HuH-7 (cell line): ENCODE results near the gene HSF2BP.
"Not testable (repeated sequence)": the region's sequence is repeated elsewhere in the genome, so short reads cannot be mapped to it uniquely, and the experiment has no call there.

Experiments used
- DNase-seq: peaks from one replicate; pipeline ENCODE4 v3.0.0; 2011; ENCODE audit warnings: low spot score

The HSF2BP gene

DNA sequence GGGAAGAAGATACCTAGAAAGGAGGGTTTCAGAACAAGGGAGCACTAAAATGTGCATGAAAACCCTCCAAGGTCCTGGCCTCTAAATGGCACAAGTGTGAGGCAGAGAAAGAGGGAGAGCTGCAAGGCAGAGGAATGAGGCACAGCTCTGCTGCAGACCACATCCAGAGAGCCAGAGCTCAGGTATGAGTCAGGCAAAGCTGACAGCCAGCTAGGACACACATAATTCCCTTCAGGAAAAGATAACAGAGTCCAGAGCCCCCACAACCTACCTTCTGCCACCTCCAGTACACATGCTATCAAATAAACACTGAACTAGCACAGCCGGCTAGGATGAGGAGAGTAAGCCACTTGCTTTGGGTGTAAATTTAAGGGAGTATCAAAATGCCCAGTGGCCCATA lies 62.2 kb downstream of the HSF2BP start:
- peak; percentile 20 for DNase-seq

DNA sequence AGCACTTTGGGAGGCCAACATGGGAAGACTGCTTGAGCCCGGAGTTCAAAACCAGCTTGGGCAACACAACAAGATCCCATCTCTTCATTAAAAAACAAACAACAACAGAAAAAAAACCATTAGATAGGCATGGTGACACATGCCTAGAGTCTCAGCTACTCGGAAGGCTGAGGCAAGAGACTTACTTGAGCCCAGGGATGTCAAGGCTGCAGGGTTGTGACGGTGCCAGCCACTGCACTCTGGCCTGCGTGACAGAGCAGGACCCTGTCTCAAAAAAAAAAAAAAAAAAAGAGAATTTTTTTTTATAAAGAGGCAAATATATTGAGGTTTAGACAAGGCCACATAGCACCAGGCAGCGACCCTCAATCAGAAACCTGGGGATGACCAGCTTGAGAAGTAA lies 62.7 kb downstream of the HSF2BP start:
- no peak for DNase-seq

DNA sequence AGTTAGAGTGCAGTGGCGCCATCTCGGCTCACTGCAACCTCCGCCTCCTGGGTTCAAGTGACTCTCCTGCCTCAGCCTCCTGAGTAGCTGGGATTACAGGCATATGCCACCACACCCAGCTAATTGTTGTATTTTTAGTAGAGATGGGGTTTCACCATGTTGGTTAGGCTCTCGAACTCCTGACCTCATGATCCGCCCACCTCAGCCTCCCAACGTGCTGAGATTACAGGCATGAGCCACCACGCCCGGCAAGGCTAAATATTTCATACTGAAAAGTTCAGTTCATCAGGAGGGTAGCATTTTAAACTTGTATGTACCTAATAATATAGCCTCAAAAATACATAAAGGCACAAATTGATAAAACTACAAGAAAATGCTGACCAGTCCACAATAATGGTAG lies 63.5 kb downstream of the HSF2BP start:
- not testable (repeated sequence) for DNase-seq

DNA sequence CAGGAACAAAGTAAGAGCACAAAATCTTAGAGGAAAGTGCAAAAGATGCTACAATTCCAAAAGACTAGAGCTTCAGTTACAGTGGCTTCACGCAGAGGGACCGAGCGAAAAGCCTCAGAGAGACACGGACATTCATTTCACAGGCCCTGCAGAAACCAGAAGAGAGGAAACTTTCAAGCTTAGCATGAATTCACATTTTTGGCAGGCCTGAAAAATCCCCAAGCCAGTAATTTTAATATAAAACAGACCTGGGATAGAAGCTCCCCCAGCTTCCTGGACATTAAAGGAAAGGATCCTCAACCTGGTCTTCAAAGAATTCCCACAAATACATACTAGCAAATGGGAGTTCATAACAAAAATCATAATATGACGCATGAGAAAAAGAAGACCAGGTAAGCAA lies 66.2 kb downstream of the HSF2BP start:
- DNase-seq, result no peak

DNA sequence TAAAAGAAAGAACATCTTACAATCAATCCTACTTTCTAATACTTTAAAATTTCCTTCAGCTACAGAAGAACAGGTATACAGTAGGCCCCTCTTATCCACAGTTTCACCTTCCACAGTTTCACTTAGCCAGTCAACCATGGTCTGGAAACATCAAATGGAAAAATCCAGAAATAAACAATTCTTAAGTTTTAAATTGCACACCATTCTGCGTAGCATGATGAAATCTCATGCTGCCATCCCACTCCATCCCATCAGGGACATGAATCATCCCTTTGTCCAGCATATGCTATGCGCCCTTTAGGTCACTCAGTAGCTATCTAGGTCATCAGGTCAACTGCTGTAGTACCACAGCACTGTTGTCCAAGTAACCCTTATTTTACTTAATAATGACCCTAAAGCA lies 67.7 kb downstream of the HSF2BP start:
- DNase-seq, result peak; percentile 34

DNA sequence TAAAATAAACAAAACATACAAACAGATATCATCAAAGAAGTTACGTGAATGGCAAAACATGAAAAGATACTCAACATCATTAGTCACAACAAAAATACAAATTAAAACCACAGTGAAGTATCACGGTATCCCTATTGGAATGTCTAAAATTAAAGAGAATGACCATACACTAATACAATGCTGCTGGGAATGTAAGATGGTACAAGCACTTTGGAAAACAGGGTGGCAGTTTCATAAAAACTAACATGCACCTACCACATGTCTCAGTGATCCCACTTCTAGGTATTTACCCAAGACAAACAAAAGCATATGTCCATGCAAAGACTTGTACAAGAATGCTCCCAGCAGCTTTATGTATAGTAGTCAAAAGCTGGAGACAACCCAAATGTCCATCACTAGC lies 69.1 kb downstream of the HSF2BP start:
- no peak for DNase-seq

DNA sequence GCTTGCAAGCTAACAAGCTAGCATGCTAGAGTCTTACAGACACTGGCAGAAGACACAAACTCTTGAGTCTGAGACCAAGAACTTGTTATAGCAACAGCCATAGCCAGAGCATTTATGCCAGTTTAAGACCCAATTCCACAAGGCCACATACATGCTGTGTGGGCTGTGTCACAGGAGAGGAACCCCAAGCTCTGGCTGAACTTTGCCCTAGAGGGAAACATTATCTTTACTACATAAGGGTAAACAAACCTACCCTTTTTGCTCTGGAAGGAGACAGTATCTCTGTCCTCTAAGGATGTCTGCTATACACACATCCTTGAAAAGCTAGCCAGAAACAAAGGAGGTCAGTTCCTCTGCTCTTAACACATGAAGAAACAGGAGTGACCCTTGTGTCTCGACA lies 70.3 kb downstream of the HSF2BP start:
- no peak for DNase-seq

DNA sequence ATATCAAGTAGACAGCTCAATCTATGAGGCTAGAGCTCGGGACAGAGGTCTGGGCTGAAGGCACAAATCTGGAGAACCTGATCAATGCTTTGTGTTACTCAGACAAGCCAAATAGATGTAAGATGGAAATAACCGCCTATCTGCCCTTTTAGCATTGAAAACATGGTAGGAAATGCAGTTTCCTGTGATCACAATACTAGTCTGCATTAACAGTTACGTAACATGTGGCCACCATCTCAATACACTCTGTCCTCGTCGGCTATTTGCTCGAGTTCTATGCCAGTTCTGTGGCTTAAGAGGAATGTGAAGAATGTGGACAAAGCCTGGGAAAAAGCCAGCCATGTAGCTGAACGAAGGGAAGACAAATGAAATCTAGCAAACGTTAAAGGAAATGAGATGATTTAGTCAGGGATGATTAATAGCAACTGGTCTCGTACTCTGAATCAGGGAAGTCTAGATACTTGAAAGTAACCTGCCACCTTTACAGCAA lies 73.3 kb downstream of the HSF2BP start:
- peak; percentile 63 for DNase-seq

DNA sequence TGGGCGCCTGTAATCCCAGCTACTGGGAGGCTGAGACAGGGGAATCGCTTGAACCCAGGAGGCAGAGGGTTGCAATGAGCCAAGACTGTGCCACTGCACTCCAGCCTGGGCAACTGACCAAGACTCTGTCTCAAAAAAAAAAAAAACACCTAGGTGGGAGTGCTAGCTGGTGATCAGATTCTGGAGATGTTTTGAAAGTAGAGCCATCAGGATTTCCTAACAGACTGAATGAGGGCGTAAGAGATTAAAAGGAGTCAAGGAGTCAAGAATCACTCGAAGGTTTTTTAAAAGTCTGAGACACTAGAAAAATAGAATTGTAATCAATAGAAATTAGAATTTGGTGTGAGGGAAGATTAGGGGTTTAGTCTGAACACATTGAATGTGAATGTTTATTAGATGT lies 73.8 kb downstream of the HSF2BP start:
- DNase-seq, result no peak

DNA sequence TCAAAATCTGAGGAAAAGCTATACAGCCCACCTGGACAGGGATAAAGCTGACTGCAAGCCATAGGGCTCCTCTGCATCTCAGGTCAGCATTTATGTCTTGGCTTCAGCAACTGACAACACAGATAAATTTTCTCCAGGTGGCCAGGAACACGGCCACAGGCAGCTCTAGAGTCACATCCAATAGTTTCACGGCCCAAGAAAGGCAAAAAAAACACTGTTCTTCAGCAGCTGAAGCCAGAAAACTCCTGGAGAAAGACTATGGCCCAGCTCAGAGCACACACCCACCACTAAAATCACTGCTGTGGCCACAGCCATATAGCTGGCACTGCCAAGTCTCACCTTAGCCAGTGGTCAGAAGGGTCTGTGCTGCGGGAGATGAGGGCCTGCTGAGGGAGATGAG lies 77.8 kb downstream of the HSF2BP start:
- DNase-seq, result no peak

DNA sequence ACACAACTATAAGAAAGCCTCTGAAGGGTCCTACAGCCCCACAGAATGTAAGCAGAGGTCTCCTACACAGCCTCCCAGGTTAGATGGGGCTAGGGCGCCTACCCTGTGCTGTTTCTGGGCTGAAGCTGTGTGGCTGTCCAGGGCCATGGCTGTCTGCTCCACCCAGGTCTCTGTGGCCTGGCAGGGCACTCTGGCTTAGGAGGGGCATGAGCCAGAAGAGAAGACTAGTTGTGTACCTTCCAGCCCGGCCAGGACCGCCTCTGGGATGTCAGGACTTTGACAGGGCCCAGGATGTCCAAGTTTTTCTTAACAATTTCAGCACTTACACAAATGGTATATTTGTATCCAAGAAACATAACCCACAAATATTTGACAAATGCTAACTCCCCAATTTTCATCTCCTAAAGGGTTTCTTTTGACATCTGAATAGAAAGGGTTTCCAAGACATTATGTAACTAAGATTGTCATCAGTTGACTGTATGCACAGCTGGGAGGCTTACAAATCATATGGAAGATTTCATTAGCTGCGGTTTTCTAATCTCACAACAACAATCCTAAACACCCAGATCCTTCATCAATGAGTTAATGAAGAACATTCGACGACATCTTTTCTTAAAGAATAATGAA lies 80.5 kb downstream of the HSF2BP start:
- no peak for DNase-seq

DNA sequence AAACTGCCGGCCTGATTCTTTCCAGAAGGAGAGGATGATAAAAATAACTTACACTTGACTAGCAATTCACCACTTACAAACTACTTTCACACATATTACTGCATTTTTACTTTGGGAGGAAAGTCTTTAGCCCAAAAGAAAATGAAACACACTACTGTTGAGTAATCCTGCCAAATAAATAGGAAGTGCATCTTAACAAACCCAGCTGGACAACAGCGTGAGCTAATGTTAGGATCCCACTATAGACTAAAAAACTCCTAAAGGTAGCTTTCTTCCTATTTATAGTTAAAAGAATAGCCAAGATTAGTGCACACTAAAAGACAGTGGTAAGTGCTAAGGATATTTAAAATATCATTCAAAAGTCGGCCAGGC lies 83.8 kb downstream of the HSF2BP start:
- DNase-seq, result no peak

DNA sequence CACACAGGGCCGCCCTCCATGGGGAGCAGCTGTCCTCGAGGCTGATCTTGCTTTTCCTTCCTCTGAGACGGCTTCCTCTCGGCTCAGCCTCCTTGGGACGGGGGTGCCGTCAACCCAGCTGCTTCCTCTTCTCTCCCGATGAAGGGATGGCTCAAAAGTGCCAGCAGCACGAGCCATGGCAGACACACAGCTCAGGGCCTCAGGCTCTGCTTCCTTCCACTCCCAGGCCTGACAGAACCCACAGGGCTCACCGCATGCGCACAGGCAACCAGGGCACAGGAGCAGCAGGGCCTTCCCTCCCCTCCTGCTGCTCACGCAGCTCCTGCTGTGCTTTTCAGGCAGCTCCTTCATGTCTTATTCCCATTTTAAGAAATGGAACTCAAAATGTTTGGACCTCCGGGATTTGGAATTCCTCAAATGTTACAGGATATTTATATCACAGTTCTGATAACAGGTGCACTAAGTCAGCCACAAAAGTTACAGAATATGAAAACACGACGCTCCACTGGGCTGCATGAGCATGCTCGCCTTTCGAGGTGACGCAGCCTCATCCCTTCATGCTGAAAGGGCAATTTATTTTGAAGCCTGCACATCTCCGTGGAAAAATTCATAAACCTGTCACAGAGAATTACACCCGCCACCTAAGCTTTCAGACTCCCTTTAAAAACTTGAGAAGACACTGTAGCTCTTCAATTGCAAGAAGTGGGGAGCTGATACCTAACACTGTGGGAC lies 84.4 kb downstream of the HSF2BP start:
- DNase-seq, result no peak

DNA sequence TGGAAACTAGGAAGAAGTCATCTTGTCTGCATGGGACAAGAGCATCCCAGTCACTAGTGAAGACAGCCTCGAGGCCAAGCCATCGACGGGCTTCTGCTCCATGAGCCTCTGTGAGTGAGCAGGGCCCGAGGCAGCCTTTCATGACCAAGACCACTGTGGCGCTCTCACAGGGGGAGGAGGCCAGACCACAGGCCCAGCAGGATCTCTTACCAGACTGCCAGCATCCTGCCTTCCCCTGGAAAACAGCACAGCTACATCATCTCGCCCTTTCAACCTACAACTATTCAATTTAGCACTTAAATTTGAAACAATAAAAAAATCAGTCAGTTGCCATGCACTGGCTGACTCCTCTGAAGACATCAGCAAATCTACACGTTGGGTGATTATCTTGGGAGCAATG lies 85.4 kb downstream of the HSF2BP start:
- DNase-seq, result no peak

DNA sequence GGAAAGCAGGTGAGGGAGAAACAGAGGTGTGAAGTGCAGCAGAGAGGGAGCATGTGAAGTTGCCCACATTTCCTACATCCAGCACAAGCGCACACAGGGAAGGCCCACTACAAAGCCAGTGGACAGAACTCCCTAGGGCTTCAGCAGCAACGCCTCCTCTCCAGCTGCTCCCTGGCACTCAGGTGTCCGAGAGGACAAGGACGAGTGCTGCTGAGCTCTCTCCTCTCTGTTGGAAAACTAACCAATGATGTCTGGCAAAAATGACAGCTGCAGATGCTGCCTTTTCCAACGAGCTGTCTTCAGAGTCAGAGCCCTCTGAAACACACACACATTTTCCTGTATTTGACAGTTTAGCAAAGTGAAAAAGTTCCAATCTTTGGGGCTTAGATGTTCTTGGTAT lies 86.8 kb downstream of the HSF2BP start:
- no peak for DNase-seq

DNA sequence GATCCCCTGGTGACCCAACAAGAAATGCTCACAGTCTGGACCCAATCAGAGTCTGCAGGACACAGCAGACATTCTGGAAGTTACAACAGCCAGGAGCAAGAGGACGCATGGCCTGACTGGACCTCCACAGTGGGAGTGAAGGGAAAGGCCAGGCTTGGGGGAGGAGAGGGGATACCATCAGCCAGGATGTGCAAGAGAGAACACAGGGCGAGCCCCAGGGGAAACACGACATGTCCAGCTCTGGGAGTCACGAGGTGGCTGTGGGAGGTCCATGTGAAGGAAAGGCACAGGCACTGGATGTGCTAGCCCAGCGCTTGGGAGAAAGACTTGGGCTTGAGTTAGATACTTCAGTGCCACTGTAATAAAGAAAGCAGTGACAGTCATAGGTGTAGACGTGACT lies 87.3 kb downstream of the HSF2BP start:
- DNase-seq, result no peak

DNA sequence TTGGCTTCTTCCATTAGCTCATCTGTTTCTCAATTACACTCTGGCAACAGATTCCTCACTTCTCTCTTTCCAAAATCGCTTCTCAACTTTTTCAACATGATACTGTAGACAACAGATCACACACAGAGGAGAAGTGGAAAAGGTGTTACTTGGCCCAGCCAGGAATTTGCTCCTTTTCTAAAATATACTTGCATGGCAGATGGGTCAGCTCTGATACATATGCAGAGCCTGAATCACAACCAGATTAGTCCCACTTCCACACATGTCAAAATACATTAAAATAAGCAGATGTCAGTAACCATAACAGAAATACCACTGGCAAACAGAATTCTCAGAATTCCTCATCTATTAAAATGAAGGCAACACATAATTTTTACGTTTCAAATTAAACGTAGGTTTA lies 89.1 kb downstream of the HSF2BP start:
- not testable (repeated sequence) for DNase-seq

DNA sequence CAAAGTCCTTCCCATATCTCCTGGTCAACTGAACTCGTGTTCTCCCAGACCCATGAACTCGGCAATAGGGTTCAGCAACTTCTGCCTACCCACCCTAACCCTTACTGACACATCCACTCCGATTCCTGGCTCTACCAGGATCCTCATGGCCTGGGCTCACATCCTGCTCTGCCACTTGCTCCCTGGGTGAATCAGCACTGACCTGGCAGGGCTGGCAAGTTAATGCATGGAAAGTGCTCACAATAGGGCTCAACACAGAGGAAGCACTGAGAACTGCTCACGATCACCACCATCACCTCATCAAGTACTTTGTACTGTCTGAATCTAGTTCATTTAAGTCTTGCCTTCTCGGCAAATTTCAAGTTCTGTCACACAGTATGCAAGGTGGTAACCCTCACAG lies 96.8 kb downstream of the HSF2BP start:
- DNase-seq, result not testable (repeated sequence)

DNA sequence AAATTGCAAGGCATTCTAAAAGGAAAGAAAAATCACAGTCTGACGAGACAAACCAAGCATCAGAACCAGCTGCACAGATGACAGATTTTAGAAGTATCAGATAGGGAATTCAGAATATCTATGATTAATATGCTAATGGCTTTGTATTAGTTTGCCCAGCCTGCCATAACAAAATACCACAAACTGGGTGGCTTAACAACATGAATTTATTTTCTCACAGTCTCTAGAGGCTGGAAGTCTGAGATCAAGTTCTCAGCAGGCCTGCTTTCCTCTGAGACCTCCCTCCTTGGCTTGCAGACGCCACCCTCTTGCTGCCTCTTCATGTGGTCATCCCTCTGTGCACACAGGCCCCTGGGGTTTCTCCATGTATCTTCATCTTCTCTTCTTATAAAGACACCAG lies 118.7 kb downstream of the HSF2BP start:
- not testable (repeated sequence) for DNase-seq

DNA sequence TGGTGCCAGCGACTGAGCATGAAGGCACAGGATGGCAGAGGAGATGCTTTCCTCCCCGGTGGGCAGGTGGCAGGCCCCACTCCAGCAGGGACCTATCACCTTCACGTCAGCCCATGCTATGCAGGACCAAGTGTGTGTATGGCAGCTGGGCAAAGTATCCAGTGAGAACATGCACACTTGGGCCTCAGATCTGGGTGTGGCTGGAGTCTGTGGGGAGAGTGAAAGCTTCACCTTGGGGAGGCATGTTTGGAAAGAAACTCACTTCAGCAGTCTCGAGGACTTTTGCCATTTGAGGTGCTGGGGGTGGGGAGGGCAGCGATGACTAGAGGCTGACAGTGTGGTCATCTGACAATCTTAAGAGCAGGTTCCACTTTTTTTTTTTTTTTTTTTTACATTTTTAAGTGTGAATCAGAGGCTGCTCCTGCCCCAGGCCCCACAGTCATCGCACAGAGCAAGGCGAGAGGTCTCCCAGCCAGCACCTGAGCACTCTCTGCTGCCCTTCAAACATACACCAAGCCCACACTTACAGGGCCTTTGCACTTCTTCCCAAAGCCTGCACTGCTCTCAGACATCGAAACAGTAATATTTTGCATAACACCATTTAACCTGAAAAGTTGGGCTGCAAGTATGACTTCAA lies 136.7 kb downstream of the HSF2BP start:
- not testable (repeated sequence) for DNase-seq

DNA sequence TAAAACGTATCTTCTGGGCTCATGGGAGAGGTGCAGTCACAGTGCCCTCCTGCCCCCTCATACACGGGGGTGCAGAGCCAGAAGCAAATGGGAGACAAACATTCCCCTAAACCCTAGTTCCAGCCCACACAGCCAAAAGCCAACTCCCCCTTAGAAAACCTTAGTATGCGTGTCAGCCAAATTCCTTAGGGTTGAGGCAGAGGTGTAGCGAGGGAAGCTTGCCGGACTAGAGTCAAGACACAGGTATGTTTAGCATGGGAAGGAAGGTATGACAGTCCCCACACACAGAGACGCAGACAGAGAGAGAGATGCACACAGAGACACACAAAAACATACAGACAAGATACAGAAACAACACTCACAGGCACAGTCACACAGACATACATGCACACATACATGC lies 141.6 kb downstream of the HSF2BP start:
- DNase-seq, result not testable (repeated sequence)

DNA sequence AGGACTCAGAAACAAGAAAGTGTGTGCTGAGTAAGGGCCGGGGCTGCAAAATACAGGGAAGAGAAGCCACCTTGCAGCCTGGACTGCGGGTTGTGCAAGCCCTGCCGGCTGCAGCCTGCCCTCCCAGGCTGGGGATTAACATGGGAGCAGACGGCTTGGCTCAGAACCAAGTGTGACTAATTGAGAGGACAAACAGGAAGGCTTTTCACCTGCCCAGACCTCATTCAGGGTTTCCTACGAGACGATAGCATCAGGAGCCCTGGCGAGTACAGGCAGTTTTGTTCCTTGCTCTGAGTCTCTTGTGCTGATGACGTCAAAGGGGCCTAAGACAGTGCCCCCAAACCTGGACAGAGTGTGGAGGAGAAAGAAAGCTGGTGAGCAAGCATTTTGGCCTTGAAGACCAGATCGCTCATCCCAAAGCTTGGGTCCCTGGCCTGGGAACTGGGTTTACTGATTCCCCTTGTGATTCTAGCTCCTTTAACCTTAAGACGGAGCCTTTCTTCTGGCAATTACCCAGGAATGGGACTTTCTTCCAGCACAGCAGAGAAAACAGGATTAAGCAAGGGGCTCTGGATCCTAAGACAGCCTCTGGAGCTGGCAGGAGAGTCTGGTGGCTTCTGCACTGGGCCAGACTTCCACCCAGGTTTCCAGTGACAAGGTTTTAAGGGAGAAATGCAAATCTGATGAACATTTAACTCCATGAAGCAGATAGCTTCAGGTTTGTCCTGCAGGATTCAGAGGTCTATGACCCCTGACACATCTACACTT lies 142.2 kb downstream of the HSF2BP start:
- DNase-seq, result not testable (repeated sequence)
